HepG2 (cell line): ENCODE results near the gene POLR3F. TPM values are rescaled to one million over a fixed set of nuclear protein-coding genes. Genes with fewer than 3 reads are reported as not detected.

Experiments
- ATM ChIP-seq: fragments of 450-650 bp; IDR thresholded peaks from 2 replicates; pipeline ENCODE4 v1.7.1; 2017; ENCODE audit warnings: mild to moderate bottlenecking, borderline replicate concordance
- ATRX ChIP-seq: sonication (generic); formaldehyde crosslinking; IDR thresholded peaks from 2 replicates; pipeline ENCODE4 v1.4.0; 2020; ENCODE audit warnings: missing genetic modification reagents, borderline replicate concordance
- BCL3 ChIP-seq: sonication (generic); formaldehyde crosslinking; IDR thresholded peaks from 2 replicates; pipeline ENCODE4 v1.5.1; 2020; ENCODE audit warnings: mild to moderate bottlenecking, missing genetic modification reagents, moderate library complexity
- BCL6 ChIP-seq: IDR thresholded peaks from 2 replicates; pipeline ENCODE4 v1.6.1; 2016; ENCODE audit warnings: missing genetic modification reagents, missing compliant biosample characterization
- CENPX ChIP-seq: sonication (generic); formaldehyde crosslinking; IDR thresholded peaks from 2 replicates; pipeline ENCODE4 v1.9.0; 2021; ENCODE audit warnings: mild to moderate bottlenecking, missing genetic modification reagents, moderate library complexity
- DNMT3B ChIP-seq: conservative IDR thresholded peaks from 2 replicates; pipeline ENCODE4 v1.6.1; 2016; ENCODE audit warnings: missing biosample characterization, control low read depth
- GPBP1L1 ChIP-seq: sonication (generic); formaldehyde crosslinking; IDR thresholded peaks from 2 replicates; pipeline ENCODE4 v1.5.0; 2020; ENCODE audit warnings: mild to moderate bottlenecking, missing genetic modification reagents
- JUND ChIP-seq: sonication (generic); formaldehyde crosslinking; IDR thresholded peaks from 2 replicates; pipeline ENCODE4 v1.8.0; 2022; ENCODE audit warnings: mild to moderate bottlenecking, missing genetic modification reagents
- MLXIP ChIP-seq: sonication (generic); formaldehyde crosslinking; IDR thresholded peaks from 2 replicates; pipeline ENCODE4 v1.9.0; 2021; ENCODE audit warnings: missing genetic modification reagents, borderline replicate concordance
- RARG ChIP-seq: sonication (generic); formaldehyde crosslinking; IDR thresholded peaks from 2 replicates; pipeline ENCODE4 v1.4.0; 2020; ENCODE audit warnings: low read depth, mild to moderate bottlenecking, missing genetic modification reagents
- SALL1 ChIP-seq: sonication (generic); formaldehyde crosslinking; IDR thresholded peaks from 2 replicates; pipeline ENCODE4 v1.8.0; 2022; ENCODE audit warnings: mild to moderate bottlenecking, missing genetic modification reagents
- SATB2 ChIP-seq: sonication (generic); formaldehyde crosslinking; IDR thresholded peaks from 2 replicates; pipeline ENCODE4 v1.5.0; 2020; ENCODE audit warnings: missing genetic modification reagents
- SP5 ChIP-seq: IDR thresholded peaks from 2 replicates; pipeline ENCODE4 v1.6.1; 2016; ENCODE audit warnings: low read depth, borderline replicate concordance
- TBX2 ChIP-seq: sonication (generic); formaldehyde crosslinking; IDR thresholded peaks from 2 replicates; pipeline ENCODE4 v1.5.0; 2020; ENCODE audit warnings: missing genetic modification reagents, mild to moderate bottlenecking, borderline replicate concordance
- TBX3 ChIP-seq: fragments of 450-650 bp; IDR thresholded peaks from 2 replicates; pipeline ENCODE4 v1.6.1; 2017; ENCODE audit warnings: antibody characterized with exemption, mild to moderate bottlenecking, inconsistent platforms, borderline replicate concordance
- THYN1 ChIP-seq: sonication (generic); formaldehyde crosslinking; IDR thresholded peaks from 2 replicates; pipeline ENCODE4 v1.8.1; 2023; ENCODE audit warnings: low read depth, mild to moderate bottlenecking, moderate library complexity, missing genetic modification reagents, borderline replicate concordance
- ZBTB1 ChIP-seq: sonication (generic); formaldehyde crosslinking; IDR thresholded peaks from 2 replicates; pipeline ENCODE4 v1.4.0; 2020; ENCODE audit warnings: missing genetic modification reagents, borderline replicate concordance
- ZBTB2 ChIP-seq: sonication (generic); formaldehyde crosslinking; IDR thresholded peaks from 2 replicates; pipeline ENCODE4 v1.8.0; 2022; ENCODE audit warnings: low read depth, missing genetic modification reagents
- ZMYM4 ChIP-seq: sonication (generic); formaldehyde crosslinking; IDR thresholded peaks from 2 replicates; pipeline ENCODE4 v1.8.1; 2023; ENCODE audit warnings: mild to moderate bottlenecking, missing genetic modification reagents
- ZNF17 ChIP-seq: sonication (generic); formaldehyde crosslinking; IDR thresholded peaks from 2 replicates; pipeline ENCODE4 v1.5.0; 2020; ENCODE audit warnings: mild to moderate bottlenecking, missing genetic modification reagents
- ZNF33A ChIP-seq: sonication (generic); formaldehyde crosslinking; IDR thresholded peaks from 2 replicates; pipeline ENCODE4 v1.5.1; 2020; ENCODE audit warnings: missing genetic modification reagents, mild to moderate bottlenecking, moderate library complexity, borderline replicate concordance
- ZNF547 ChIP-seq: sonication (generic); formaldehyde crosslinking; IDR thresholded peaks from 2 replicates; pipeline ENCODE4 v1.5.1; 2020; ENCODE audit warnings: mild to moderate bottlenecking, missing genetic modification reagents
- ZNF841 ChIP-seq: sonication (generic); formaldehyde crosslinking; IDR thresholded peaks from 2 replicates; pipeline ENCODE4 v1.8.1; 2023; ENCODE audit warnings: missing genetic modification reagents, borderline replicate concordance
- polyA plus RNA-seq, 8 experiments: library from polyadenylated mRNA; depleted of rRNA in 3 of 8; stranded (reverse) in 7 of 8; unstranded in 1 of 8; fragments of >200 nt; fragmentation: Illumina TruSeq in 4 of 8; extraction: Trizol in 4 of 8; gene quantifications; 2 replicates each; pipeline versions ENCODE4 v1.2.1 to v1.2.3, GENCODE V29; 2011 to 2016; ENCODE audit warnings: low read depth in 4 of 8, missing spikeins in 1 of 8, mixed read lengths in 1 of 8; ENCODE audit not compliant: insufficient read depth in 1 of 8
- total RNA-seq, 5 experiments: library from RNA; depleted of rRNA; stranded (reverse); fragments of >200 nt; fragmentation: Illumina TruSeq; extraction: Trizol; gene quantifications; 2 replicates each; pipeline ENCODE4 v1.2.3, GENCODE V29; 2016; ENCODE audit warnings: low read depth in 1 of 5

The POLR3F gene
- total and polyA plus RNA-seq, 2 of the 13 experiments (the other 11 are each of a cell fraction or from before 2014, with no cell fraction given): 11.7 to 25.5 TPM

- TF ChIP-seq BCL3 (CRISPR knock-in tag) (peak; percentile 69; the same call in 1 of the 2 replicates), ZBTB2 (CRISPR knock-in tag) (no peak), SATB2 (CRISPR knock-in tag) (no peak; the same call in 1 of the 2 replicates), THYN1 (no peak), ZNF33A (peak; percentile 36; the same call in 1 of the 2 replicates), SP5 (peak; percentile 30), SALL1 (peak; percentile 71), ZBTB1 (no peak), RARG (CRISPR knock-in tag) (no peak), TBX2 (peak; percentile 86), TBX3 (no peak), BCL6 (CRISPR knock-in tag) (peak; percentile 69), CENPX (CRISPR knock-in tag) (no peak), GPBP1L1 (CRISPR knock-in tag) (no peak), DNMT3B (CRISPR knock-in tag) (peak; percentile 92), ZMYM4 (peak; percentile 76; the same call in 1 of the 2 replicates), ATM (no peak), ATRX (CRISPR knock-in tag) (no peak), ZNF17 (CRISPR knock-in tag) (no peak), ZNF841 (CRISPR knock-in tag) (no peak), ZNF547 (CRISPR knock-in tag) (peak; percentile 72; the same call in 1 of the 2 replicates), JUND (CRISPR knock-in tag) (no peak), MLXIP (CRISPR knock-in tag) (0 out of 2 replicates have a peak, but pooled peaks have one; percentile 55)
These were observed at the start of gene POLR3F, which contains the start of gene DZANK1 (continued) for GRCh38 chr20:18466894-18467730.
